Suprapubic skin (tissue), 3 donors: ENCODE results near the gene LRPAP1.

Experiments
- CTCF ChIP-seq, 2 donors: fragments of 200-600 bp in 1 of 2; fragments of 450-650 bp in 1 of 2; sonication (generic) in 1 of 2; IDR thresholded peaks; one replicate each; pipeline ENCODE4 v1.5.1; 2016 to 2019; ENCODE audit warnings: antibody characterized with exemption in 2 of 2, mild to moderate bottlenecking in 1 of 2, moderate library complexity in 1 of 2
- POLR2A ChIP-seq, 2 donors: fragments of 450-650 bp; IDR thresholded peaks; one replicate each; pipeline ENCODE4 v1.6.1; 2017; ENCODE audit warnings: antibody characterized with exemption in 2 of 2, mild to moderate bottlenecking in 2 of 2, moderate library complexity in 2 of 2

DNA sequence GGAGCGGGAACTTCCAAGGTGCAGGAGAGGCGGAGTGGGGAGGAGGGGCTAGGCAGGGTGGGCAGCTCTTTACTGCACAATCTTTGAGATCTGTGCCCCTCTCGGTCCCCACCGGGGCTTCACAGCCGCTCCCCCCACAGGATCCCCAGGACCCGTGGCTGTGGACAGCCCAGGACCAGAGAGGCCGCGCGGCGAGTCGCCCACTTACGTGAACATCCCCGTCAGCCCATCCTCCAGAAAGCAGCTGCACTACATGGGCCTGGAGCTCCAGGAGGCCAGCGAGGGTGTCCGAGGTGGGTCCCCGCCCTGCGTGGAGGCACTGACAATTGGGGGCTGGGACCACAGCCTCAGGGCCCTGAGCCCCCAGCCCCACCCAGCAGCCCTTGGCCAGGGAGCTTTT is 32.1 kb downstream of the LRPAP1 start:
- TF ChIP-seq POLR2A (IDR thresholded peaks at IDR 0.05) = no peak
- TF ChIP-seq CTCF (IDR thresholded peaks at IDR 0.05) = no peak
